ENCODE measurements around the gene PRPSAP1. TPM values are rescaled to one million over a fixed set of nuclear protein-coding genes. Genes with fewer than 3 reads are reported as not detected.

PRPSAP1 gene
- polyA plus RNA-seq, 1 of the 3 experiments (the other 2 are of a cell fraction): 118 TPM

- TF ChIP-seq CTCF (IDR thresholded peaks at IDR 0.05) (no peak), MEF2A (IDR thresholded peaks at IDR 0.05; ENCODE audit: borderline replicate concordance, low read depth) (no peak), RAD21 (IDR thresholded peaks at IDR 0.05; ENCODE audit: low read length) (no peak), CHD2 (IDR thresholded peaks at IDR 0.05; ENCODE audit: low read length, partially characterized antibody) (no peak), EP300 (IDR thresholded peaks at IDR 0.05; ENCODE audit: borderline replicate concordance in 1 of 2, low read depth in 1 of 2, low read length in 1 of 2) (no peak), IRF3 (IDR thresholded peaks at IDR 0.05; ENCODE audit: low read depth, low read length) (no peak), TAF1 (IDR thresholded peaks at IDR 0.05; ENCODE audit: borderline replicate concordance, low read depth, low read length) (no peak)
Observed at GRCh38 chr17:76376318-76377133, 22.8 kb upstream of the PRPSAP1 start (continued).

- H3K4me1 ChIP-seq (ENCODE audit: control insufficient read depth in 1 of 2, insufficient read depth in 2 of 2, low read depth in 1 of 2, low read length in 1 of 2): peaks cover 7 to 24% of the 10 kb centered on the region in 2 experiments; a peak in 2 of 4 replicates
Observed at GRCh38 chr17:76371656-76372628, 18.2 kb upstream of the PRPSAP1 start.

More at GRCh38 chr17:76371656-76372628, 18.2 kb upstream of the PRPSAP1 start:
- peak; percentile 45; the same call in 1 of the 2 replicates for TF ChIP-seq MAX (IDR thresholded peaks at IDR 0.05; ENCODE audit: low read depth)
- TF ChIP-seq TEAD4 (IDR thresholded peaks at IDR 0.05; ENCODE audit: borderline replicate concordance, insufficient read depth): no peak
- no peak for TF ChIP-seq RXRA (IDR thresholded peaks at IDR 0.05; ENCODE audit: borderline replicate concordance, low read depth)
- TF ChIP-seq PBX3 (IDR thresholded peaks at IDR 0.05): peak; percentile 37; the same call in 1 of the 2 replicates
- TF ChIP-seq CHD2 (IDR thresholded peaks at IDR 0.05; ENCODE audit: low read length, partially characterized antibody): no peak
- no peak for TF ChIP-seq USF2 (IDR thresholded peaks at IDR 0.05; ENCODE audit: borderline replicate concordance, low read depth, low read length)
- TF ChIP-seq POLR2AphosphoS5 (IDR thresholded peaks at IDR 0.05; ENCODE audit: low read depth, low read length): no peak
- no peak for TF ChIP-seq TAF1 (IDR thresholded peaks at IDR 0.05; ENCODE audit: borderline replicate concordance, low read depth, low read length)
- H3K4me2 ChIP-seq: no peak overlapping the region
- no peak for DNase-seq
- no peak overlapping the region for H2AFZ ChIP-seq (ENCODE audit: low read depth)
- H3K27me3 ChIP-seq (ENCODE audit: insufficient read depth): no peaks in the 10 kb centered on the region
- no peaks in the 10 kb centered on the region for H4K20me1 ChIP-seq (ENCODE audit: insufficient read depth)
- no peak overlapping the region; the same call in 1 of the 2 replicates for H3K9ac ChIP-seq
- no peaks in the 10 kb centered on the region for H3K9me3 ChIP-seq
- H3K36me3 ChIP-seq (replicated peaks in 1 of 2; ENCODE audit: control insufficient read depth in 1 of 2, insufficient read depth in 2 of 2, low read length in 1 of 2): no peaks in the 10 kb centered on the region
- no peak overlapping the region for H3K4me3 ChIP-seq (ENCODE audit: low read depth in 2 of 2, low read length in 1 of 2)
- no peaks in the 10 kb centered on the region for H3K79me2 ChIP-seq (ENCODE audit: insufficient read depth)
- POLR2A ChIA-PET: interaction anchor here (0.7 kb wide), 1 partner anchor 17 kb away, joined by 4 read pairs; no protein-coding TSS in a partner anchor
- peak overlapping the region in 1 of 2 experiments; percentile 87; a peak in 2 of 4 replicates for H3K27ac ChIP-seq (ENCODE audit: low read depth in 2 of 2, low read length in 1 of 2)
- no peaks in the 10 kb centered on the region for H3K9me2 ChIP-seq
- CTCF ChIA-PET: interaction anchor here (0.8 to 6.1 kb wide), 5 partner anchors 11 to 72 kb away, joined by 3 to 114 read pairs (median 3); partner anchors contain the start of genes PRPSAP1 and SPHK1
- 83% methylated on average over 16 of the region's 16 CpGs for WGBS (ENCODE audit: low lambda C conversion rate)
- H3F3A ChIP-seq (replicated peaks; ENCODE audit: insufficient read depth): peaks cover 35% of the 10 kb centered on the region

All from SK-N-SH (cell line).